ENCODE data around the gene LRMDA. TPM values are rescaled to one million over a fixed set of nuclear protein-coding genes. Genes with fewer than 3 reads are reported as not detected.

The LRMDA gene
- total and polyA plus RNA-seq, 2 of the 8 experiments (the other 6 are each of a cell fraction or from before 2014, with no cell fraction given): 0.86 to 2.8 TPM

GRCh38 chr10:75884808-75885207 lies 453.4 kb downstream of the LRMDA start:
- Histone ChIP-seq H3K27me3 (replicated peaks in 1 of 4; ENCODE audit: control insufficient read depth in 3 of 4, extremely low read depth in 1 of 4, insufficient read depth in 3 of 4, low read length in 3 of 4) (no peaks in the 10 kb centered on the region), H3K14ac (ENCODE audit: insufficient read length) (no peak overlapping the region), H3K23ac (ENCODE audit: insufficient read length) (no peak overlapping the region), H2AK5ac (ENCODE audit: low read depth, low read length) (no peak overlapping the region), H2AFZ (ENCODE audit: low read length) (no peak overlapping the region), H3K18ac (ENCODE audit: extremely low read depth, low read length) (no peak overlapping the region), H3K79me1 (ENCODE audit: low read depth, low read length) (no peaks in the 10 kb centered on the region), H3K4me2 (ENCODE audit: insufficient read depth in 1 of 2, low read depth in 2 of 2, low read length in 2 of 2) (no peak overlapping the region), H3K4ac (replicated peaks; ENCODE audit: insufficient read length, low read depth, low read length) (no peak overlapping the region), H2BK15ac (ENCODE audit: low read length) (no peak overlapping the region), H4K91ac (replicated peaks; ENCODE audit: insufficient read length, low read length) (no peak overlapping the region), H2BK12ac (ENCODE audit: low read depth, low read length) (no peak overlapping the region), H3K56ac (replicated peaks; ENCODE audit: insufficient read length, low read depth, low read length) (no peak overlapping the region), H3K4me1 (replicated peaks in 1 of 4; ENCODE audit: control insufficient read depth in 3 of 4, insufficient read depth in 4 of 4, low read length in 3 of 4) (no peaks in the 10 kb centered on the region; a peak in 1 of 7 replicates), H3K27ac (ENCODE audit: low read depth, low read length) (no peak overlapping the region), H3K9me3 (ENCODE audit: insufficient read depth in 2 of 2, low read depth in 1 of 2, low read length in 1 of 2) (no peaks in the 10 kb centered on the region), H3K79me2 (ENCODE audit: control insufficient read depth in 1 of 2, insufficient read depth in 2 of 2, low read length in 2 of 2) (no peaks in the 10 kb centered on the region), H2BK5ac (ENCODE audit: low read depth, low read length) (no peak overlapping the region), H2BK20ac (ENCODE audit: low read length) (no peak overlapping the region), H3K4me3 (ENCODE audit: extremely low read depth in 1 of 4, insufficient read depth in 2 of 4, low read depth in 3 of 4, low read length in 4 of 4) (no peak overlapping the region), H2BK120ac (replicated peaks; ENCODE audit: low read depth, low read length) (no peak overlapping the region), H4K20me1 (replicated peaks in 1 of 2; ENCODE audit: control insufficient read depth in 1 of 2, insufficient read depth in 2 of 2, low read length in 2 of 2) (no peaks in the 10 kb centered on the region), H4K5ac (ENCODE audit: insufficient read length, low read depth, low read length) (no peak overlapping the region), H3K36me3 (ENCODE audit: control insufficient read depth in 2 of 4, insufficient read depth in 4 of 4, low read length in 3 of 4) (no peaks in the 10 kb centered on the region), H3K9ac (replicated peaks in 1 of 4; ENCODE audit: extremely low read depth in 1 of 4, low read depth in 3 of 4, low read length in 3 of 4) (no peak overlapping the region), H3K23me2 (ENCODE audit: low read depth, low read length) (no peaks in the 10 kb centered on the region; the same call in 1 of the 2 replicates), H4K8ac (ENCODE audit: extremely low read depth, insufficient read depth, low read length) (no peak overlapping the region)
- DNase-seq (ENCODE audit: low read depth in 1 of 2, low spot score in 2 of 2): no peak
- ChIA-PET CTCF (ENCODE audit: partially characterized antibody) (no interaction called here), POLR2A (ENCODE audit: partially characterized antibody) (no interaction called here)
- 80% methylated on average over 5 of the region's 5 CpGs; no CpG with 5 or more reads in 1 of the 2 experiments for WGBS, 2 experiments (ENCODE audit: extremely low coverage in 1 of 2, insufficient coverage in 1 of 2, insufficient read length in 1 of 2, insufficient replicate concordance in 2 of 2, low coverage in 1 of 2, low lambda C conversion rate in 2 of 2, missing lambda C conversion rate in 1 of 2)
- no peak for FAIRE-seq
- TF ChIP-seq ZNF274 (IDR thresholded peaks at IDR 0.05; ENCODE audit: borderline replicate concordance, extremely low read depth, low read length): no peak
- no peak for TF ChIP-seq KDM1A (IDR thresholded peaks at IDR 0.05; ENCODE audit: borderline replicate concordance, low read length)
- no peak for TF ChIP-seq SIN3A (conservative IDR thresholded peaks at IDR 0.05 in 1 of 2, IDR thresholded peaks at IDR 0.05 in 1 of 2; ENCODE audit: low read depth in 1 of 2, low read length in 2 of 2)
- no peak for TF ChIP-seq POLR2AphosphoS5 (IDR thresholded peaks at IDR 0.05; ENCODE audit: low read depth, low read length)
- no peak for TF ChIP-seq JUN (IDR thresholded peaks at IDR 0.05; ENCODE audit: low read depth, low read length)
- no peak for TF ChIP-seq CEBPB (IDR thresholded peaks at IDR 0.05; ENCODE audit: low read depth, low read length)
